GM12864 (cell line): ENCODE measurements around the gene SH3BGRL3.

Experiments
- DNase-seq: peaks from one replicate; pipeline ENCODE4 v3.0.0-alpha.2; 2011; ENCODE audit warnings: low read depth
- H3K4me3 ChIP-seq: 2 replicates; pipeline ENCODE4 v1.5.1; 2011; ENCODE audit warnings: mild to moderate bottlenecking, low read depth, low read length, control low read depth
- CTCF ChIP-seq: IDR thresholded peaks from 2 replicates; pipeline ENCODE4 v1.5.1; 2011; ENCODE audit warnings: low read depth, mild to moderate bottlenecking, moderate library complexity, low read length, control low read depth, inconsistent platforms; ENCODE audit errors: missing control alignments

The SH3BGRL3 gene

GRCh38 chr1:26287033-26287711 is 7.3 kb downstream of the SH3BGRL3 start:
- TF ChIP-seq CTCF, result peak; percentile 55
- no peak for DNase-seq
- no peak overlapping the region for H3K4me3 ChIP-seq

- TF ChIP-seq CTCF, result no peak
- H3K4me3 ChIP-seq, result no peak overlapping the region
- no peak for DNase-seq
Observed at GRCh38 chr1:26287811-26288210, 7.9 kb downstream of the SH3BGRL3 start.

GRCh38 chr1:26288311-26288941 is 8.5 kb downstream of the SH3BGRL3 start:
- H3K4me3 ChIP-seq, result no peak overlapping the region
- TF ChIP-seq CTCF, result no peak
- DNase-seq, result no peak

- DNase-seq, result no peak
- no peak for TF ChIP-seq CTCF
- no peak overlapping the region for H3K4me3 ChIP-seq
Observed at GRCh38 chr1:26289158-26290059, 9.5 kb downstream of the SH3BGRL3 start.

- H3K4me3 ChIP-seq, result no peak overlapping the region
- no peak for TF ChIP-seq CTCF
- DNase-seq, result no peak
Observed at GRCh38 chr1:26290122-26290881, 10.4 kb downstream of the SH3BGRL3 start.

GRCh38 chr1:26290882-26291261 is 11.0 kb downstream of the SH3BGRL3 start:
- no peak for DNase-seq
- no peak for TF ChIP-seq CTCF
- H3K4me3 ChIP-seq, result no peak overlapping the region
